Measurements from ENCODE around the gene QSOX2.

- TF ChIP-seq, protein P1, sequence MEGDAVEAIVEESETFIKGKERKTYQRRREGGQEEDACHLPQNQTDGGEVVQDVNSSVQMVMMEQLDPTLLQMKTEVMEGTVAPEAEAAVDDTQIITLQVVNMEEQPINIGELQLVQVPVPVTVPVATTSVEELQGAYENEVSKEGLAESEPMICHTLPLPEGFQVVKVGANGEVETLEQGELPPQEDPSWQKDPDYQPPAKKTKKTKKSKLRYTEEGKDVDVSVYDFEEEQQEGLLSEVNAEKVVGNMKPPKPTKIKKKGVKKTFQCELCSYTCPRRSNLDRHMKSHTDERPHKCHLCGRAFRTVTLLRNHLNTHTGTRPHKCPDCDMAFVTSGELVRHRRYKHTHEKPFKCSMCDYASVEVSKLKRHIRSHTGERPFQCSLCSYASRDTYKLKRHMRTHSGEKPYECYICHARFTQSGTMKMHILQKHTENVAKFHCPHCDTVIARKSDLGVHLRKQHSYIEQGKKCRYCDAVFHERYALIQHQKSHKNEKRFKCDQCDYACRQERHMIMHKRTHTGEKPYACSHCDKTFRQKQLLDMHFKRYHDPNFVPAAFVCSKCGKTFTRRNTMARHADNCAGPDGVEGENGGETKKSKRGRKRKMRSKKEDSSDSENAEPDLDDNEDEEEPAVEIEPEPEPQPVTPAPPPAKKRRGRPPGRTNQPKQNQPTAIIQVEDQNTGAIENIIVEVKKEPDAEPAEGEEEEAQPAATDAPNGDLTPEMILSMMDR (IDR thresholded peaks at IDR 0.05): no peak
- TF ChIP-seq POLR2A (IDR thresholded peaks at IDR 0.05): no peak
- TF ChIP-seq POLR2AphosphoS5 (IDR thresholded peaks at IDR 0.05): no peak
These were observed 12.7 kb upstream of the QSOX2 start for GRCh38 chr9:136258299-136258625.
